Left cardiac atrium (tissue), 4 donors: ENCODE measurements around the gene RNASEH1. TPM values are rescaled to one million over a fixed set of nuclear protein-coding genes. Genes with fewer than 3 reads are reported as not detected.
"Not testable (repeated sequence)": the region's sequence is repeated elsewhere in the genome, so short reads cannot be mapped to it uniquely, and the experiment has no call there.

Experiments
- ATAC-seq, 2 donors: fragments of 200-7000 bp; cut with Tn5 transposase; one replicate each; pipeline ENCODE4 v1.9.1; 2020; ENCODE audit warnings: mild to moderate bottlenecking in 2 of 2, moderate library complexity in 2 of 2
- DNase-seq: peaks from one replicate; pipeline ENCODE4 v3.0.0-alpha.2; 2020
- intact Hi-C, 2 donors: fragments of 100-400 bp; cut with DNase I; formaldehyde crosslinking; loops; one replicate each; pipeline versions ENCODE4 v1.14.1 to v1.15.1; 2022 to 2023
- total RNA-seq, 2 donors: library from RNA; stranded (reverse); fragmentation: NEBNext Ultra II Directional; extraction: Animal tissue kit (Norgen Biotek cat#: 25700); gene quantifications; one replicate each; pipeline ENCODE4 v1.2.1, GENCODE V29; 2021
- donor health status: DM: no; HTN: yes; CAD: no.
- donor health status: DM: no; HTN: yes; CAD: no; lungs with severe emphysema.
- donor health status: DM: yes; HTN: yes; CAD: no.
- donor health status: Dilated cardiomyopathy.

RNASEH1 gene
- total RNA-seq, 2 donors from 2014 or later: 17.3 to 22.2 TPM

DNA sequence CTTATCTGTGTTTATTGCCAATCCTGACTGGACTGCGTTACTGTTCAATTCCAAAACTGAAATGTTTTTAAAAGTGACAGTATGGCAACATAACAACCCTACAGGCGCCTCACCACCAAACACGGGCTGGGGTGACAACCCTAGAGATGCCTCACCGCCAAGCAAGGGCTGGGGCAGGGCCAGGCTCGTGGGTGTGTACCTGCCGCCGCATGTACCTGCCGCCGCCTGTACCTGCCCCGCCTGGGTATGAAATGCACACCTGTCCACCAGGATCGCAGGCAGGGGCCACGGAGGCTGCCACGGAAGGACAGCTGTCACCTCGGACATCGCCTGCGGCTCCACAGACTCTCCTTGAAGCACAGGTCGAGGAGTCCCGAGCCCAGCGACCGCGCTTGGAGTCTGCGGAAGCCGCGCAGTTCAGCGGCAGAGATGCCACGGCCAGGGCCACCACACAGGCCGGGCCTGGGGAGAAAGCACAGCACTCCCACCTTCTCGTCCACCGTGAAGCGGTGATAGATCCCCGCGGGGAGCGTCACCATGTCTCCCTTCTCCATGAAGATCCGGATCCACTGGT lies 57.7 kb downstream of the RNASEH1 start:
- intact Hi-C loops: no loop called here
- no peak for ATAC-seq
- no peak for DNase-seq

DNA sequence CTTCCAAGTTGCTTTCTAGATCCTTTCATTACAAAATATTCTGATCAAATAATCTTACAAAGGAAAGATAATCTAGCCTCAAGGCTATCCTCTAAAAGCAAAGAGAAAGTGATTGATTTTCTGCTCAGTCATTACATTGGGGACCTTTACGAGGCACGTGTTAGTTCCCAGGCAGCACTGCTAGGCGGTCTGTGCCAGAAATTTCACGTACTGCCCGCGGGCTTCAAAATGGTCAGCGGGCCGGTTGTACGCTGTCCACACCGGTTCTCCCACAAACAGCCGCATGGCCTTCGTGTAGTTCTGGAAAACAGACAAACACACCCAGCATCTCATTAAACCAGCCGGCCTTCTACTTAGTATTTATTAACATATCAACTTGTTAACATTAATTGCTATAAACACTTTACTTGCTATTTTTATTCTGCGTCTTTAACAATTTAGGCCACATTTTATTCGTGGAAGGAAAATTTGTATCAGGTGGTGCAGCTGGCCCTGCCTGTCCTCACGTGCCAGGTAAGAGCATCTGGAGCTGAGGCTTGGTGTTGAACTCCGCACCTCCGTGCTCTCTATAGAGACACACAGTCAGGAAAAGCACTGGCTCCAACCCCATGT lies 59.2 kb downstream of the RNASEH1 start:
- ATAC-seq (no peak), DNase-seq (no peak)
- intact Hi-C loops: no loop called here

DNA sequence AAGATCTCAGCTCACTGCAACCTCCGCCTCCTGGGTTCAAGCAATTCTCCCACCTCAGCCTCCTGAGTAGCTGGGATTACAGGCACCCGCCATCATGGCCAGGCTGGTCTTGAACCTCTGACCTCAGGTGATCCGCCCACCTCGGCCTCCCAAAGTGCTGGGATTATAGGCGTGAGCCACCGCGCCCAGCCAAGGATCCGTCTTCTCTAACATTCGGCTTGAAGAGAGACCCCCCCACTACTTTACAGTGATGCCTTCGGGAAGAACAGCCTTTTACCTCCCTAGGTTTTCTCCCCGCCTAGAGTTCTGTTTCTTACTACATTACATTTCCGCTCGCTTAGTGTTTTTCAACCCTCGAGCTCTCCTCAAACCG lies 61.4 kb downstream of the RNASEH1 start:
- intact Hi-C loops, ATAC-seq, DNase-seq: not testable (repeated sequence)

Other genes starting within 250 kb of the RNASEH1 start
- gene EIPR1, start 180.5 kb downstream of the RNASEH1 start, total RNA-seq: 10 to 100 TPM; 11.0 to 11.4 TPM
- gene TRAPPC12, start 178.6 kb downstream of the RNASEH1 start, total RNA-seq: 10 to 100 TPM; 76.2 to 86.3 TPM
- gene ADI1, start 38.8 kb downstream of the RNASEH1 start, total RNA-seq: 100 to 1,000 TPM; 102 to 128 TPM
- gene RPS7, start 16.9 kb upstream of the RNASEH1 start, total RNA-seq: 100 to 1,000 TPM; 765 to 811 TPM
- gene COLEC11, start 36.8 kb upstream of the RNASEH1 start, total RNA-seq: 10 to 100 TPM in 1 of 2 donors, 1 to 10 TPM in 1; 3.3 to 25.0 TPM
- gene ALLC, start 99.9 kb upstream of the RNASEH1 start, total RNA-seq: under 1 TPM in 1 of 2 donors, not detected in 1; 0.26 TPM
- not detected for gene DCDC2C, start 145.2 kb upstream of the RNASEH1 start, total RNA-seq